Stimulated activated CD4-positive, alpha-beta T cell treated with anti-CD3 and anti-CD28 coated beads, Interleukin-1b, Interleukin-23, amount 100 ng/mL, for 4 hours (primary cell): ENCODE data around the gene CPNE7.
A peak's percentile ranks its signal among the peaks of the same experiment; 100 is the strongest.
"Not testable (repeated sequence)": the region's sequence is repeated elsewhere in the genome, so short reads cannot be mapped to it uniquely, and the experiment has no call there.

Experiments used
- DNase-seq, 2 donors: peaks; one replicate each; pipeline ENCODE4 v3.0.0-alpha.2; 2020; ENCODE audit warnings: low read depth in 2 of 2

CPNE7 gene

GRCh38 chr16:89565506-89566372 is 9.8 kb upstream of the CPNE7 start:
- peak; percentile 34 to 59 for DNase-seq

DNA sequence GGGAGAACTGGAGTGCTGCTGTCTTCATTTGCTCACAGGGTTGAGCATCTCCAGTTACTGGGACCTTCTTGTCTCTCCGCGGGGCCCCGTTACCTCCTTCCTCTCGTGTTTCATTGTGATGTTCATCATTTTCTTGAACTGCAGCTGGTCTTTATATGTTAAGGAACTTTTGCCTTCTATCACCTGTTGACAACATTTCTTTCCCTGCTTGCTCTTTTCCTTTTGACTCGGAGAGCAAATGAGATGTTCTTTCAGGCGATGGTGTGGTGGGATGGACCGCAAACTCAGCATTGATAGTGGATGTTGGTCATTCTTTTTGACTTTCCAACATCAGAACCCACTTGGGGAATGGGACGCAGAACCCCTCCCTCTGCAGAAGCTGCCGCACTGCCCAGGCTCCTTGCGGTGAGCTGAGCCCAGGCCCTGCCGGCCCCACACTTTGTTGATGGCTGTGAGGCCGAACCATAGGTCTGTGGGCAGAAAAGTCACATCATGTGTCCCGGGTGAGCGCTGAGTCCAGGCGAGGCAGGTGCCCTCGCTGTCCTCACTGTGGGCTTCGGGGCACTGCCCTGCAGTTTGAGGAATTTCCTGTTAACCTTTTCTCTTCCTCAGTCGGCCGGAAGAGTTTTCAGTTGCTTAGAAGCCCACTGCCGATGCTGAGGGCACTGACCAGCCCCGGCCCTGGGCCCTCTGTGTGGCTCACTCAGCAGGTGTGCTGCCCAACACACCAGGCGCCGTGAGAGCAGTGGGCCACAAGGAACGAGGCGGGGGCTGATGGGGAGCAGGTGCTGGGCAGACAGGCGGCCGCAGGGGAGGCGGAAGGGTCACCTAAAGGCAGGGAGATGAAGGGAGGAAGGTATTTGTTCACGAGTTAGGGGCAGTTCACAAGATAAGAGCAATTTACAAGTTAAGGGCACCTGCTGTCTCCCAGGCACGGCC is 7.6 kb upstream of the CPNE7 start:
- no peak for DNase-seq

- DNase-seq: no peak
These were observed 5.8 kb upstream of the CPNE7 start for GRCh38 chr16:89569506-89570341.

GRCh38 chr16:89570342-89570923 is 5.1 kb upstream of the CPNE7 start:
- no peak for DNase-seq

DNA sequence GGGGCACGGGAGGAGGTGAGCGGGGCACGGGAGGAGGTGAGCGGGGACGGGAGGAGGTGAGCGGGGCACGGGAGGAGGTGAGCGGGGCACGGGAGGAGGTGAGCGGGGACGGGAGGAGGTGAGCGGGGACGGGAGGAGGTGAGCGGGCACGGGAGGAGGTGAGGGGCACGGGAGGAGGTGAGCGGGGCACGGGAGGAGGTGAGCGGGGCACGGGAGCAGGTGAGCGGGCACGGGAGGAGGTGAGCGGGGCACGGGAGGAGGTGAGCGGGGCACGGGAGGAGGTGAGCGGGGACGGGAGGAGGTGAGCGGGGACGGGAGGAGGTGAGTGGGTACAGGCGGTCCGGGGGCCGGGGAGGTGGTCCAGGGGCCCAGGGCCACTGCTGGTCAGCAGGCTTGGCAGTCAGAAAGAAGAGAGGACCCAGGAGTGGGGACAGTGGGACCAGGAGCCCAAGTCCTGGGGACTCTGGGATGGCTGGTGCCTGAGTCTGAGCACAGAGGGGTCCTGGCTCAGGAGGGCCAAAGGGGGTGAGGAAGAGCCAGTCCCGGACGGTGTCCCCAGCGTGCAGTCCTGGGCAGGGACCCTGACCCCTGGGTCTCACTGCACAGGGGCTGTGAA is 4.5 kb upstream of the CPNE7 start:
- not testable (repeated sequence) for DNase-seq

DNA sequence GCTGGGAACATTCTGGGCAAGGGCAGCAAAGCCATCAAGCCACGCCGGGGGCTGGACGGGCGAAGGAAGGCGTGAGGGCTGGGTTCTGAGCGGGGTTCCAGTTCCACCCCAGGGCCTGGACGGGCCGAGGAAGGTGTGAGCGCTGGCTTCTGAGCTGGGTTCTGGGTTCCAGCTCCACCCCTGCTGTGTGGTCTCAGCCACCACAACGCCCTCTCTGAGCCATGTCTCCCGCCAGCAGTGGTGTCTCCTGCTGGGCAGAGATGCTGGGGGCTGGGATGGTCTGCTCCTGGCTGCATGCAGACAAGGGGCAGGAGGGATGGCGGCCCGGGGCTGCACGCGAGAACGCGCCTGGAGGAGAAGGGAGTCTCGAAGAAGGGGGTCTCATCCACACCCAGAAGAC is 3.9 kb upstream of the CPNE7 start:
- DNase-seq: no peak

- DNase-seq: no peak
These were observed 3.5 kb upstream of the CPNE7 start for GRCh38 chr16:89572073-89572484.

- no peak for DNase-seq
These were observed 2.9 kb upstream of the CPNE7 start for GRCh38 chr16:89572485-89573205.

GRCh38 chr16:89573826-89574680 is 1.5 kb upstream of the CPNE7 start:
- no peak for DNase-seq

DNA sequence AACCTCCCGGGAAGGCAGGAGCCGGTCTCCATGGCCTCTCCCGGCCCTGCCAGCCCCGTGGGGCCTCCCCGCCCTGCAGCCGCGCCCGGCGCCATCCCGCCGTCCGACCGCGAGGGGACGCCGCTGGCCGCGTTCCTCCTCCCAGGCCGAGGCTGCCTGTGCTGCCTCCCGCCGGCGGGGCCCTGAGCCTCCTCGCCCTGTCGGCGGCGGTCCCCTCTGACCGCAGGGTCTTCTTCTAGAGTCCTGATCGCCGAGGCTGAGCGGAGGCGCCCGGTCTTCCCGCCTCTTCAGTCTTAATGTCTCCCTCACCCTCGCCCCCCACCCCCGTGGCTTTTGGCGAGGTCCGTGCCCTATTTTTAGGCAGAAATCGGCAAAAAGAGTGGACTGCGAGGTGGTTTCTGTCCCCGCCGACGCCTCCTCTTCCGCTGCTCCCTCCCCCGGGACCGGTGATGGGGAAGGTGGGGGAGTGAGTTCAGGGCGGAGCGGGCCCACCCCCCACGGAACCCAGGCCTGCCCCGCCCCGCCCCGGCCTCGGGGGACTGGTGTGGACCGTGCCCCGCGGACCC is 794 bp upstream of the CPNE7 start:
- peak in 1 of 2 donors; percentile 52 for DNase-seq

DNA sequence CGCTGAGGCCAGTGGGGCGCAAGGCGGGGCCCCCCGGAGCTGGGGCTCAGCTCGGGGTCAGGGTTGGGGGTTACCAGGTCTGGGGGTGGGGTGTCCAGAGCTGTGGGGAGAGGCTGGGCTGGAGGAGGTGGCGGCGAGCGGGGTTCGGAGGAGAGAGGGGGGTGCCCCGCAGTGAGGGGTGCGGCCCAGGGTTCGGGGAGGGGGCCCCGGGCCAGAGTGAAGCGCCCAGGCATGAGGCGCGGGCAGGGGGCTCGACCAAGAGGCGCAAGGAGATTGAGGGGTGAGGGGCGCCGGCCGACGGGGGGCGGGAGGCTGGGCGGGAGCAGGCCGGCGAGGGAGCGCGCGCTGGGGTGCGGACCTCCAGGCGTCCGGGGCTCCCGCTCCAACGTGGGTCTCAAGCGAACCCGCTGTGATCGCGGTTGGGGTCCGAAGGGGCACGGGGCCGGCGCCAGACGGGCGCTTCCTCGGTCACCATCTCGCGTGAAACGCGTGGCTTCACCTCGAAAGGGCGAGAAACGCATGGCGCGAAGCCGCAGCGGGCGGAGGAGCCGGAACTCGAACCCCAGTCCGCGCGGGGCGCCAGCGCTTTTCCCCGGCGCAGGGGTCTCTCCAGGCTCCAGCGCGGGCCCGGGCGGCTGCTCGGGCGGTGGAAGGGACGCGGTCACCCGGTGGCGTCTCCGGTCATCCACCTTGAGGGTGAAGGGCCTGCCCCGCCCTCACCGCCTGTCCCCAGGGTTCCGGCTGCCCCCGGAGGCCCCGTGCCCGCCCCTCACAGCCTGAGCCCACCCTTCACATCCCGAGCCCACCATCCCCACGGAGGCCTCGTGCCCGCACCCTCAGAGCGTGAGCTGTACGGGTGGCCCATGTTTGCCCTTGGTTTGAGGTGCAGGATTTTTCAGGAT is 846 bp downstream of the CPNE7 start:
- DNase-seq: no peak

DNA sequence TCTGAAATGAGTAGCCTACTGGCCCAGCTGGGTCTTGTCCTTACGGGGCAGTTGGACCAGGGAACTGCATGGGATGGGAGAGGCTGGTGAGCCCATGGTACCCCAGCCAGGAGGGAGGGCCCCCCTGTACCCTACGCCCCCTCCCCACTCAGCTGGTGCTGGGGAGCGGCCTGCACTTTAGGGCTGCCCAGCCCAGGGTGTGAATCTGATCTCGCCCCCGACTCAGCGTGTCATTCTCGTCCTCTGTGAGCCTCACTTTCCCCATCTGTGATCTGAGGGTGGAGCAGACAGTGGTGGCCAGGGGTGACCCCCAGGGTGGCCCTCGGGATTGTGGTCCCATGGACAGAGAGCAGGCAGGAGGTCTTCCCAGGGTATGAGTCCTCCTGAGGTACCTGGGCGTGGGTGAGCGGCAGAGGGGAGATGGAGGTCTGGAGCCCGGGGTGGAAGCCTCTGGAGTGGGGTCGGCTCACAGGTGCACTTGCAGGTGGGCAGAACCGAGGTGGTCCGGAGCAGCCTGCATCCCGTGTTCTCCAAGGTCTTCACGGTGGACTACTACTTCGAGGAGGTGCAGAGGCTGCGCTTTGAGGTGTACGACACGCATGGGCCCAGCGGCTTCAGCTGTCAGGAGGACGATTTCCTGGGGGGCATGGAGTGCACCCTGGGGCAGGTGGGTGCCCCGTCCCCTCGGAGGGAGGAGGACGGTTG is 1.6 kb downstream of the CPNE7 start:
- no peak for DNase-seq

DNA sequence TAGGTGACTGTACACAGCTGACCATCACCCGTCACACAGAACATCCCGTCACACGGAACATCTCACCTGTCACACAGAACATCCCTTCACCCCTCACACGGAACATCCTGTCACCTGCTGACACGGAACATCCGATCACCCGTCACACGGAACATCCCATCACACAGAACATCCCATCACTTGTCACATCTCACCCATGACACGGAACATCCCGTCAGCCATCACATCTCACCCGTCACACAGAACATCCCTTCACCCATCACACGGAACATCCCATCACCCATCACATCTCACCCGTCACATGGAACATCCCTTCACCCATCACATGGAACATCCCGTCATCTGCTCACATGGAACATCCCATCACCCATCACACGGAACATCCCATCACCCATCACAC is 3.8 kb downstream of the CPNE7 start:
- DNase-seq: no peak

DNA sequence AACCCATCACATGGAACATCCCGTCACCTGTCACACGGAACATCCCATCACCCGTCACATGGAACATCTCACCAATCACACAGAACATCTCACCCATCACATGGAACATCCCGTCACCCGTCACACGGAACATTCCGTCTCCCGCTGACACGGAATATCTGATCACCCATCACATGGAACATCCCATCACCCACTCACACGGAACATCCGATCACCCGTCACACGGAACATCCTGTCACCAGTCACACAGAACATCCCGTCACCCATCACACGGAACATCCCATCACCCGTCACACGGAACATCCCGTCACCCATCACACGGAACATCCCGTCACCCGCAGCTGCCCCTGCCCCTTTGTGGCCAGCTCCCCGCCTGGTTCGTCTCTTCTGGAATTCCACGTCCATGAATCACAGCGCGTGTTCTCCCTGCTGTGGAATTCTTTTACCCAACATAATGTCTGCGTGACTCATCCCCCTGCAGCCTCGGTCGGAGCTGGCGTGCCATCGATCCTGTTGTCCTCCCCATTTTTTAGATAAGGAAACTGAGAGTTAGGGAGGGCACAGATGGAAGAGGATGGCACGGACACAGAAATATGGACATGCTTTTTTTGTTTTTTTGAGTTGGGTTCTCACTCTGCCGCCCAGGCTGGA is 5.6 kb downstream of the CPNE7 start:
- DNase-seq: no peak

DNA sequence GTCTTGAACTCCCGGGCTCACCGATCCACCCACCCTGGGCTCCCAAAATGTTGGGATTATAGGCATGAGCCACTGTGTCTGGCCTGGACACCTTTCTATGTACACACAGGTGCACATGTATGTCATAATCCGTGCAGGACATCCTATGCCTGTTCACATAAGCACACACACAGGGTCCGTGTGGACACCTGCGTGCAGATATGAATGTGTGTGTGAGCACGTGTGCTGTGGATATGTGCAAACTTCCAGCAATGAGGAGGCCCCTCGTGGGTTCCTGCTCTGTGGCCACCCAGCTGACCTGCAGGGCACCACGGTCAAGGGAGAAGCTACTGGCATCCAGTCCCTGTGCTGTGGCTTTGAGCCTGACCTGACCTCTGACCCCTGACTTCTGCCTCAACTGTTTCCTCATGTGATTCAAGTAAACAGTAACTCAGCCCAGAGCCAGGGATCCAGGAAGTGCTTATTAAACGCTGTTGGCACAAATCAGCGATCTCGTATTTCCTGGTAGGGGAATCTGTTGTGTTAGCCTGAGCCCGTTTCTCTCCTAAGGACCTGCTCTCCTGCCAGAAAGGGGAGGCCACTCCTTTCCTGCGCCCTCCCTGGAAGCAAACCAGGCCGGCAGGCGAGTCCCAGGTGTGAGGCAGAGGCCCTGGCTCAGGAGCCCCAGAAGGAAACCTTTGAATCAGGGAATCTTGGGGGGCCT is 6.5 kb downstream of the CPNE7 start:
- DNase-seq: no peak

- no peak for DNase-seq
These were observed 7.1 kb downstream of the CPNE7 start for GRCh38 chr16:89582614-89583196.
